ENCODE results near the gene FAM186B. TPM values are rescaled to one million over a fixed set of nuclear protein-coding genes. Genes with fewer than 3 reads are reported as not detected.

FAM186B gene
- total RNA-seq, 1 donor from 2014 or later = 0.57 TPM

GRCh38 chr12:49557187-49557916 lies 48.1 kb downstream of the FAM186B start:
- Mint-ChIP-seq H3K4me3 (ENCODE audit: unreplicated experiment) (no peak overlapping the region), H3K36me3 (ENCODE audit: low read depth, unreplicated experiment) (peaks cover 8% of the 10 kb centered on the region), H3K27me3 (ENCODE audit: low read depth, unreplicated experiment) (peaks cover 11% of the 10 kb centered on the region), H3K27ac (ENCODE audit: unreplicated experiment) (no peak overlapping the region), H3K9me3 (ENCODE audit: unreplicated experiment) (no peaks in the 10 kb centered on the region), H3K4me1 (ENCODE audit: low read depth, unreplicated experiment) (no peaks in the 10 kb centered on the region)
- DNase-seq (ENCODE audit: low read depth) (no peak), FAIRE-seq (no peak)
- Histone ChIP-seq H3K4me1 (ENCODE audit: insufficient read depth, low read length) (no peaks in the 10 kb centered on the region), H2AFZ (ENCODE audit: low read depth, low read length) (no peak overlapping the region), H3K27me3 (ENCODE audit: insufficient read depth, low read length) (peaks cover 7% of the 10 kb centered on the region), H3K27ac (ENCODE audit: low read depth, low read length) (no peak overlapping the region), H3K36me3 (ENCODE audit: insufficient read depth, low read length) (peaks cover 18% of the 10 kb centered on the region), H3K4me3 (ENCODE audit: insufficient read depth, low read depth, low read length) (no peak overlapping the region), H3K9ac (ENCODE audit: low read length) (no peak overlapping the region), H3K9me3 (ENCODE audit: insufficient read depth, low read depth, low read length) (no peaks in the 10 kb centered on the region), H3K4me2 (ENCODE audit: low read length) (no peak overlapping the region), H3K79me2 (ENCODE audit: insufficient read depth, low read length) (no peaks in the 10 kb centered on the region), H4K20me1 (ENCODE audit: insufficient read depth, low read length) (no peaks in the 10 kb centered on the region)
- no peak for TF ChIP-seq CTCF (IDR thresholded peaks at IDR 0.05; ENCODE audit: insufficient read depth, low read depth, low read length)
- no peak for TF ChIP-seq EZH2 (IDR thresholded peaks at IDR 0.05; ENCODE audit: insufficient read depth, low read length)

GRCh38 chr12:49556391-49557186 lies 48.9 kb downstream of the FAM186B start:
- no peaks in the 10 kb centered on the region for H3K4me1 Mint-ChIP-seq (ENCODE audit: low read depth, unreplicated experiment)
- H4K20me1 ChIP-seq (ENCODE audit: insufficient read depth, low read length) = no peaks in the 10 kb centered on the region
- H3K9me3 Mint-ChIP-seq (ENCODE audit: unreplicated experiment) = no peaks in the 10 kb centered on the region
- peaks cover 10% of the 10 kb centered on the region for H3K27me3 ChIP-seq (ENCODE audit: insufficient read depth, low read length)
- H3K36me3 Mint-ChIP-seq (ENCODE audit: low read depth, unreplicated experiment) = peaks cover 8% of the 10 kb centered on the region
- no peaks in the 10 kb centered on the region for H3K9me3 ChIP-seq (ENCODE audit: insufficient read depth, low read depth, low read length)
- H3K36me3 ChIP-seq (ENCODE audit: insufficient read depth, low read length) = peaks cover 13% of the 10 kb centered on the region
- no peak overlapping the region for H2AFZ ChIP-seq (ENCODE audit: low read depth, low read length)
- H3K4me2 ChIP-seq (ENCODE audit: low read length) = no peak overlapping the region
- DNase-seq (ENCODE audit: low read depth) (no peak), FAIRE-seq (no peak)
- H3K27ac ChIP-seq (ENCODE audit: low read depth, low read length) = no peak overlapping the region
- H3K4me3 Mint-ChIP-seq (ENCODE audit: unreplicated experiment) = peak overlapping the region; percentile 14
- no peak overlapping the region for H3K27ac Mint-ChIP-seq (ENCODE audit: unreplicated experiment)
- peaks cover 18% of the 10 kb centered on the region for H3K27me3 Mint-ChIP-seq (ENCODE audit: low read depth, unreplicated experiment)
- TF ChIP-seq CTCF (IDR thresholded peaks at IDR 0.05; ENCODE audit: insufficient read depth, low read depth, low read length) = no peak
- TF ChIP-seq EZH2 (IDR thresholded peaks at IDR 0.05; ENCODE audit: insufficient read depth, low read length) = no peak
- H3K79me2 ChIP-seq (ENCODE audit: insufficient read depth, low read length) = no peaks in the 10 kb centered on the region
- H3K4me1 ChIP-seq (ENCODE audit: insufficient read depth, low read length) = no peaks in the 10 kb centered on the region
- no peak overlapping the region for H3K9ac ChIP-seq (ENCODE audit: low read length)
- no peak overlapping the region for H3K4me3 ChIP-seq (ENCODE audit: insufficient read depth, low read depth, low read length)
